AG20443 (cell line): ENCODE data around the gene SSH2.

Source experiments
- DNase-seq: peaks from one replicate; pipeline ENCODE4 v3.0.0; 2012; ENCODE audit warnings: low spot score, mixed read lengths

SSH2 gene

DNA sequence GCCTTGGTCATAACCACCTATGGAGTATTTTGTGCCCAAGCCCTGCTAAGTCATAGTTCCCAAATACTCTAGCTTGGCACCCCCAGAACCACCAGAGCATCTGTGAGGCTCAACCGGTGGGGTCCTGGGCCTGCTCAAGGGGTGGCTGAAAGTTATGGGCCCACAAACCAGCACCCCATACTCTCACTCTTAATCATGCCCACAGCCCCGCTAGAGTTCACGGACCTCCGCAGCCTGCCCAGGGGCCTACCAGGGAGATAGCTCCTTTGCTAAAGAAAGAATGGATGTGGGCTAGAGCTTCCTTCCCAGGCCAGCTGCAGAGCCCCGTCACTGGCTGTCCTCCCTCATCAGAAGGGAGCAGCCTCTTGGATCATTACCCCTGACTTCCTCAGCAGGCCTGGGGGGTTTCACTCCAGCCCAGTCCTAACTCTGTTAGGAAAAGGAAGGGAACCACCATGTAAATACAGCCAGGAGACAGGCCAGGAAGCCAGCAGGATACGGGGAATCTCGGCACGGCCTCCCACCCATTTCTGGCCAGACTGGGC is 341.9 kb downstream of the SSH2 start:
- DNase-seq: no peak

DNA sequence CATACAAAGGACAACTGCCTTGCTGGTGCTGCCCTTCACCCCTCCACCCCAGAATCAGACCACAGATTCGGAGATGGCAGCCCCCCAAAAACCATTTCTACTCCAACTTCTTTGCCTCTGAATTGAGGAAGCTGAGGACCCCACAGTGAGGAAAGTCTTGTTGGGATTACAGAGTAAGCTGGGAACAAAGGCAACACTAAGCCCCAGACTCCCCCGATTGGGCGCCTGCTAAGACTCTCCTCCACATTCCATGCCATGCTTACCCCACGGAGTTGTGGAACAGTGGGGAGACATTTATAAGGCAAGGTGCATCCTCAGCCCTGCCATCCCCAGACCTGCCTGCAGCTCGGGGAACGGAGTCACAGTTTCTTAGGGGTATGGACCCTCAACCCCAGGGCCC is 342.4 kb downstream of the SSH2 start:
- no peak for DNase-seq

DNA sequence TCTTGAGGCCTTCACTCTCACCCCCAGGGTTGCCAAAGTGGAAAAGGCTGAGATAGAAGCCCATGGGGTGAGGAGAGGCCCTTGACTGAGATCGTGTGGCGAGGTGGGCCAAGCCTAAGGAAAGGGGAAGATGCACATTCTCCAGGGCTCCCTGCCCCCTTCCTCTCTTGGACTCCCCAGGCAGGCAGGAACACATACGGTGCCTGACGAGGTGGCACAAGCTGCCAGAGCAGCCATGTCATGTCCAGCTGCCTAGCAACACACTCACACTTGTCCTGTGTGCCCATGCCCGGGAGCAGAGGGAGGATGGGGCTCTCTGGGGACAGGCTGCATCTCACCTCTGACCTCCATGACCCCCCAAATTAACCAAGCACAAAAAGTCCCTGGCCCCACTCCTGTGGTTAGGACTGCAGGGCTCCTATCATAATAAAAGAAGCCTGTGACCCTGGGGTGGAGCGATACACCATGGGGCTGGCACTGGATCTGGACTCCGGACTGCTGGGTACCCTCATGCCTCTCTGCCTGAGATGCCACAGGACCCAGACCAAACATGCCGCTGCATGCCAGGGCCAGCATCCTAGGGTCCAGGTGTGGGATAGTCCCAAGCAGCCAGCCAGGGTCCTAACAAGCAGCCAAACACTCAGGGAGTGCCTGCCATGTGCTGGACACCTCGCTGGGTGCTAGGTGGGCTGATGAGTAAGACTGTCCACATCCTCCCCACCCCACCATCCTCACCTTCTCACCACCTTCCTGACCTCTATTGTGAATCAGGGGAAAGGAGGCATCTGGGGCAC is 343.2 kb downstream of the SSH2 start:
- no peak for DNase-seq

DNA sequence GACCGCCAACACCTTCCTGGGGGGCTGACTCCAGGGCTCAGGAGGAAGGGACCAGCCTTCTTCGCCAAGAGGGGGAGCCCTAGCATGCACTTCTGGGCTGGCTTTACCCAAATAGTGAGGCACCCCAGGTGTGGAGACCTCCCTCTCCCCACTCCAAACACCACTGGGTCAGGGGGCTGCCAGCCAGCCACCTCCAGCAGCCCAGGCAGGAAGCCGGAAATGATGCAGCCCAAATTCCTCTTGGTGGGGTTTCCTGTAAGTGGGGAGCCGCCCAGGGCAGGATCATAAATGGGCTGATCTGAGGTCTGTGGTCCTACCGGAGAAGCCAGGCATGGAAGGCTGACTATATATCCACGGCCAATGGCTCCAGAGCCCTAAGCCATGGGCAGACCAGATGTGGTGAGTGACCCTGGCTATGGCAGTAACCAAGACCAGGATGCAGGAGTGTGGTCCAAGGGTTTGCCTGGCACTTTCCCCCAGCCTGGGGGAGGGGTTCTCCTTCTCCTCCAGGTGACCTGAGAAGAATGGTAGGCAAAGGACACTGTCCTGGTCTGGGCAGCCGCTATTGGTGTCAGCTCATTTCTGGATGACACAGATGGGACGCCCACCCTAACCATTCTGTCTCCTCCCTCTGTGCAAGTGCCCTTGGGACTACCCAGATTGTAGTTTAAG is 344.8 kb downstream of the SSH2 start:
- DNase-seq: no peak

DNA sequence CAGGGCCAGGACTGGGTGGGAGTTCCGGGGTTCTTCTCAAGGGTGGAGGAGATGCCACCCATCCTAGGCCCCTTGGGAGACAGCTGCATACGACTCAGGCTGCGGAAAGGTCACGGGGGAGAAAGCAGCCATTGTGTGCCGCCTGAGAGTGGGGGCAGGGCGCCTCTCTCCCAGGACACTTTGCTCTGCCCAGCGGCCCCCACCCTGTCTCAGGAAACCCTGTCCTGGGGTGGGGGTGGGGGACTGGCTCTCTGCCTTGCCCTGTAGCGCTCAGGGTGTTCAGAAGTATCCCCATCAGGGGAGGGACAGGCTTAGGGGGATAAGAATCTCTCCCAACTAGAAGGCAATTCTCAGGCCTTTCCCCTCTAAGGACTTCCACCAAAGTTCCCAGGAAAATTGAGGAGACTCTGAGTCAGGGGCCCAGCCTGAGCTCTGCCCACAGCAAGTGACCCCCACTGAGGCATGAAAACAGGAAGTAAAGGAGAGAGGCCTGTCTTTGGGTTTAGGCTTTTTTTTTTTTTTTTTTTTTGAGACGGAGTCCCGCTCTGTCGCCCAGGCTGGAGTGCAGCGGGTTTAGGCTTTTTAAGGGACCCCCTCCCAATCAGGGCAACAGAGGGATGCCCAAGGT is 345.5 kb downstream of the SSH2 start:
- DNase-seq: no peak

GRCh38 chr17:29583324-29584248 is 346.4 kb downstream of the SSH2 start:
- DNase-seq: no peak

DNA sequence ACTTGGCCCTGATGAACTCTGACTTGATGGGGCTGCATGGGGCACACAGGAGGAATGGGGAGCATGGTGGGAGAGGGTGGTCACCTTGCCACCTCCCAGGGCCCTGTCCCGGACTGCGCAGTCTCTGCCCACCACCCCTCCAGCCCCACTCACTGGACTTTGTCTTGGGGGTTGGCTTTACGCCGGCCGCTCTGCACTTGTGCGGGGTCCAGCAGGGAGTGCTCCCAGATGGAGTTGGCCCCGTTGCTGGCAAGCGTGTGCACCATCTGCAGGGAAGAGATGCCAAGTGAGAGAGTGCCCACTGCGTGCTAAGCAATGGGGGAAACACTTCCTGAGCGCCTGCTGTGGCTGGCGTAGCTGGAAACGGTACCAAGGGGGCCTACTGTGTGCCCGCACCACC is 347.3 kb downstream of the SSH2 start:
- no peak for DNase-seq

GRCh38 chr17:29582254-29582765 is 347.7 kb downstream of the SSH2 start:
- DNase-seq: no peak

DNA sequence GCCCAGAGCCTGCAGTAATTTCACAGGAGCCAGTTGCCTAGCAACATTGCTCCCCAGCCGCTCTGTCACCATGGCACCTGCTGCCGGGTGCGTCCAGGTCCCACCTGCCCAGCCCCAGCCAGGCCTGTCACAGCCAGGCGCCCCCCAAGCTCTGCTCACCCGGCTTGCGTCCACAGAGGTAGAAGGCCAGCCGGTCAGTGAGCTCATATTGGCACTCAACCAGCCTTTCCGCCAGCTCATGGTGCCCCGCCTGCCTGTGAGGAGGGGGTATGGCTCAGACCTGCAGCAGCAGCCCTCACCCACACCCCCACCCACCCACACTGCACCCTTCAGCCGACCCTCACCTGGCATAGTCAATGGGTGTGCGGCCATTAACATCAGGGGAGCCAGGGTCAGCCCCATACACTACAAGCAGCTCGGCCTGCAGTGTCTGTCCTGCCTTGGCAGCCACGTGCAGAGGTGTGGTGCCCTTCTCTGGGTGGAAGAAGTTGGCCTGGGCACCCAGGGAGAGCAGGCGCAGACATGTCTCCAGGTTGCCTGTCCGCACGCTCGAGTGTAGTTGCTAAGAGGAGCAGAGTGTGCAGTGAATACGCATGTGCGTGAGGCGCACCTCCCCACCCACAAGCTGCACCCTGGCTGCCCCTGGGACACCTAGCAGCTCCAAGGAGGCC is 348.3 kb downstream of the SSH2 start:
- no peak for DNase-seq

GRCh38 chr17:29579866-29580771 is 349.9 kb downstream of the SSH2 start:
- peak; percentile 88 for DNase-seq

- no peak for DNase-seq
These were observed 351.2 kb downstream of the SSH2 start for GRCh38 chr17:29578626-29579485.

- DNase-seq: peak; percentile 84
These were observed 352.4 kb downstream of the SSH2 start for GRCh38 chr17:29577385-29578211.

GRCh38 chr17:29577001-29577370 is 353.0 kb downstream of the SSH2 start:
- no peak for DNase-seq

GRCh38 chr17:29576214-29577000 is 353.6 kb downstream of the SSH2 start:
- no peak for DNase-seq
